ENCODE data around the gene CRX. TPM values are rescaled to one million over a fixed set of nuclear protein-coding genes. Genes with fewer than 3 reads are reported as not detected.

CRX gene
- total and polyA plus RNA-seq, 2 donors (not counting 1 experiment from before 2014, with no cell fraction given) = not detected

DNA sequence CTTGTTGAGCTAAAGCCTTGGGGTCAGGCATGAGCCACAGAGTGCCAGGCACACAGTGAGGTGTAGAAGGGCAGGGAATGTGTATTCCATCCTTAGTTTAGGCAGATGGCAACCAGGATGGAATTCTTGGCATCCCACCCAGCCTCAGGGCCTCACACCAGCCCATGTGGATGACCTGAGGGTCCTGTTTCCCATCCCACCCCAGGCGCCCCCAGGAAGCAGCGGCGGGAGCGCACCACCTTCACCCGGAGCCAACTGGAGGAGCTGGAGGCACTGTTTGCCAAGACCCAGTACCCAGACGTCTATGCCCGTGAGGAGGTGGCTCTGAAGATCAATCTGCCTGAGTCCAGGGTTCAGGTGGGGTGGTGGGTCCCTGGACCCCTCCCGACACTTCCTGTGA, 14.3 kb downstream of the CRX start:
- no peak for DNase-seq
- POLR2A ChIA-PET = no interaction called here
- H3K9ac ChIP-seq (ENCODE audit: low read length) = no peak overlapping the region
- H3K27me3 Mint-ChIP-seq = no peaks in the 10 kb centered on the region
- H3K4me1 Mint-ChIP-seq = no peaks in the 10 kb centered on the region
- 78% methylated on average over 2 of the region's 8 CpGs for WGBS (ENCODE audit: insufficient coverage)
- H3K9me3 ChIP-seq (ENCODE audit: control extremely low read depth in 1 of 3, control insufficient read depth in 2 of 3, insufficient read depth in 1 of 3, low read length in 2 of 3) = peaks cover 0 to 4% (median 0%) of the 10 kb centered on the region in 3 donors
- ATAC-seq (ENCODE audit: low read depth) = no peak
- intact Hi-C loops (cut with micrococcal nuclease) = no loop called here
- H3K36me3 ChIP-seq (replicated peaks in 1 of 2; ENCODE audit: control extremely low read depth in 1 of 2, control insufficient read depth in 1 of 2, extremely low read depth in 1 of 2, insufficient read depth in 2 of 2, low read length in 1 of 2) = no peaks in the 10 kb centered on the region
- no peak overlapping the region for H3K27ac Mint-ChIP-seq
- no peaks in the 10 kb centered on the region for H4K20me1 ChIP-seq (ENCODE audit: control insufficient read depth, insufficient read depth, low read length, poor library complexity, severe bottlenecking)
- H2AFZ ChIP-seq (ENCODE audit: insufficient read depth, low read depth, low read length, poor library complexity, severe bottlenecking) = no peak overlapping the region
- CTCF ChIA-PET = no interaction called here
- no peaks in the 10 kb centered on the region for H3K27me3 ChIP-seq (replicated peaks in 1 of 4; ENCODE audit: control extremely low read depth in 1 of 4, control insufficient read depth in 3 of 4, insufficient read depth in 4 of 4, low read length in 3 of 4)
- H3K4me1 ChIP-seq (ENCODE audit: control insufficient read depth in 2 of 2, insufficient read depth in 2 of 2, low read length in 2 of 2) = no peaks in the 10 kb centered on the region
- no peak overlapping the region for H3K27ac ChIP-seq (ENCODE audit: low read length in 2 of 2)
- H3K4me3 ChIP-seq (ENCODE audit: control extremely low read depth in 1 of 5, extremely low read depth in 1 of 5, insufficient read depth in 1 of 5, low read depth in 2 of 5, low read length in 4 of 5) = no peak overlapping the region
- no peak overlapping the region for H3K4me3 Mint-ChIP-seq
- no peak overlapping the region for H3K4me2 ChIP-seq (replicated peaks; ENCODE audit: low read depth, low read length, poor library complexity, severe bottlenecking)
- H3K79me2 ChIP-seq (ENCODE audit: control insufficient read depth, insufficient read depth, low read length) = no peaks in the 10 kb centered on the region
- no peaks in the 10 kb centered on the region for H3K9me3 Mint-ChIP-seq (ENCODE audit: insufficient read depth)
- no peak for TF ChIP-seq EZH2 (IDR thresholded peaks at IDR 0.05; ENCODE audit: borderline replicate concordance, insufficient read depth, low read depth, low read length, poor library complexity, severe bottlenecking)
- no peak for TF ChIP-seq CTCF (IDR thresholded peaks at IDR 0.05)

GRCh38 chr19:47839411-47839810, 17.7 kb downstream of the CRX start:
- no peaks in the 10 kb centered on the region for H3K9me3 Mint-ChIP-seq (ENCODE audit: insufficient read depth)
- Histone ChIP-seq H3K4me1 (ENCODE audit: control insufficient read depth in 2 of 2, insufficient read depth in 2 of 2, low read length in 2 of 2) (no peaks in the 10 kb centered on the region), H3K4me2 (replicated peaks; ENCODE audit: low read depth, low read length, poor library complexity, severe bottlenecking) (no peak overlapping the region), H3K9ac (ENCODE audit: low read length) (no peak overlapping the region), H4K20me1 (ENCODE audit: control insufficient read depth, insufficient read depth, low read length, poor library complexity, severe bottlenecking) (no peaks in the 10 kb centered on the region), H3K9me3 (ENCODE audit: control extremely low read depth in 1 of 3, control insufficient read depth in 2 of 3, insufficient read depth in 1 of 3, low read length in 2 of 3) (peaks cover 0 to 4% (median 0%) of the 10 kb centered on the region in 3 donors), H3K79me2 (ENCODE audit: control insufficient read depth, insufficient read depth, low read length) (no peaks in the 10 kb centered on the region), H3K36me3 (replicated peaks in 1 of 2; ENCODE audit: control extremely low read depth in 1 of 2, control insufficient read depth in 1 of 2, extremely low read depth in 1 of 2, insufficient read depth in 2 of 2, low read length in 1 of 2) (no peaks in the 10 kb centered on the region), H3K4me3 (ENCODE audit: control extremely low read depth in 1 of 5, extremely low read depth in 1 of 5, insufficient read depth in 1 of 5, low read depth in 2 of 5, low read length in 4 of 5) (no peak overlapping the region), H3K27ac (ENCODE audit: low read length in 2 of 2) (no peak overlapping the region), H2AFZ (ENCODE audit: insufficient read depth, low read depth, low read length, poor library complexity, severe bottlenecking) (no peak overlapping the region), H3K27me3 (replicated peaks in 1 of 4; ENCODE audit: control extremely low read depth in 1 of 4, control insufficient read depth in 3 of 4, insufficient read depth in 4 of 4, low read length in 3 of 4) (peaks cover 0 to 2% (median 0%) of the 10 kb centered on the region in 4 experiments)
- H3K27me3 Mint-ChIP-seq = peaks cover 16% of the 10 kb centered on the region
- no peaks in the 10 kb centered on the region for H3K4me1 Mint-ChIP-seq
- no peak for TF ChIP-seq CTCF (IDR thresholded peaks at IDR 0.05)
- ATAC-seq (ENCODE audit: low read depth) (no peak), DNase-seq (no peak)
- CTCF ChIA-PET = no interaction called here
- POLR2A ChIA-PET = no interaction called here
- no peak overlapping the region for H3K4me3 Mint-ChIP-seq
- 91% methylated on average over 16 of the region's 16 CpGs for WGBS (ENCODE audit: insufficient coverage)
- intact Hi-C loops (cut with micrococcal nuclease) = no loop called here
- H3K27ac Mint-ChIP-seq = no peak overlapping the region

Data from B cell (primary cell).